Measurements from ENCODE around the gene TCFL5.

GRCh38 chr20:62880147-62880934 lies 18.7 kb upstream of the TCFL5 start:
- TF ChIP-seq CTCF (IDR thresholded peaks at IDR 0.05) (no peak), POLR2A (IDR thresholded peaks at IDR 0.05) (no peak)

Data from lower leg skin (tissue), 3 donors.